Measurements from ENCODE around the gene COMMD1. TPM values are rescaled to one million over a fixed set of nuclear protein-coding genes. Genes with fewer than 3 reads are reported as not detected.

The COMMD1 gene
- total RNA-seq, 1 experiment from 2014 or later, result 31.7 TPM

DNA sequence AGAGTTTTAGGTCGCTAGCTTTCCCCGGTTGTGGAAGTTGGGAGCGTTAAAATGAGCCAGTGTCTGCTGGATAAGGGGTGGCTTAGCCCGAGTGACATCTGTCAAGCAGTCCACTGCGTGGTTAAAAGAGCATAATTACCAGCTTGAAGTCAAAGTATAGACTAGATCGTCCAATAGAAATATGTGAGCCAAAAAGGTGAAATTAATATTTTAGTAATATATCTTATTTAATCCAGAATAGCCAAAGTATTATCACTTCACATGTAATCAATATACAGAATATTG is 654 bp downstream of the COMMD1 start:
- no peaks in the 10 kb centered on the region for H3F3A ChIP-seq (ENCODE audit: low read length, unreplicated experiment)
- H3K9me3 ChIP-seq (ENCODE audit: low read length), result no peaks in the 10 kb centered on the region
- H3K79me2 ChIP-seq (ENCODE audit: low read length), result peaks cover 16% of the 10 kb centered on the region
- ChIA-PET POLR2A (ENCODE audit: unreplicated experiment) (no interaction called here), CTCF (no interaction called here)
- BruUV-seq (replicated peaks), result no TSS peak
- H3K4me1 ChIP-seq (ENCODE audit: insufficient read depth, low read length), result peaks cover 13% of the 10 kb centered on the region
- DNase-seq (no peak), ATAC-seq (peak; percentile 39)
- intact Hi-C loops (cut with micrococcal nuclease), result no loop called here
- no peaks in the 10 kb centered on the region for H3K9me2 ChIP-seq (replicated peaks; ENCODE audit: low read length)
- no peaks in the 10 kb centered on the region for H3K36me3 ChIP-seq (ENCODE audit: low read depth, low read length)
- TF ChIP-seq, protein P1, sequence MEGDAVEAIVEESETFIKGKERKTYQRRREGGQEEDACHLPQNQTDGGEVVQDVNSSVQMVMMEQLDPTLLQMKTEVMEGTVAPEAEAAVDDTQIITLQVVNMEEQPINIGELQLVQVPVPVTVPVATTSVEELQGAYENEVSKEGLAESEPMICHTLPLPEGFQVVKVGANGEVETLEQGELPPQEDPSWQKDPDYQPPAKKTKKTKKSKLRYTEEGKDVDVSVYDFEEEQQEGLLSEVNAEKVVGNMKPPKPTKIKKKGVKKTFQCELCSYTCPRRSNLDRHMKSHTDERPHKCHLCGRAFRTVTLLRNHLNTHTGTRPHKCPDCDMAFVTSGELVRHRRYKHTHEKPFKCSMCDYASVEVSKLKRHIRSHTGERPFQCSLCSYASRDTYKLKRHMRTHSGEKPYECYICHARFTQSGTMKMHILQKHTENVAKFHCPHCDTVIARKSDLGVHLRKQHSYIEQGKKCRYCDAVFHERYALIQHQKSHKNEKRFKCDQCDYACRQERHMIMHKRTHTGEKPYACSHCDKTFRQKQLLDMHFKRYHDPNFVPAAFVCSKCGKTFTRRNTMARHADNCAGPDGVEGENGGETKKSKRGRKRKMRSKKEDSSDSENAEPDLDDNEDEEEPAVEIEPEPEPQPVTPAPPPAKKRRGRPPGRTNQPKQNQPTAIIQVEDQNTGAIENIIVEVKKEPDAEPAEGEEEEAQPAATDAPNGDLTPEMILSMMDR (conservative IDR thresholded peaks at IDR 0.05; ENCODE audit: low read depth, low read length), result no peak
- TF ChIP-seq EZH2phosphoT487 (IDR thresholded peaks at IDR 0.05; ENCODE audit: borderline replicate concordance, low read length), result no peak
- no peak for TF ChIP-seq EZH2 (IDR thresholded peaks at IDR 0.05; ENCODE audit: low read length, unreplicated experiment)
- peak overlapping the region; percentile 89 for H3K9ac ChIP-seq (ENCODE audit: low read length)
- H3K4me3 ChIP-seq (ENCODE audit: low read length), result peak overlapping the region; percentile 99
- peak overlapping the region; percentile 97 for H2AFZ ChIP-seq (ENCODE audit: low read length)
- H3K27ac ChIP-seq (ENCODE audit: low read length), result no peak overlapping the region
- no peaks in the 10 kb centered on the region for H4K20me1 ChIP-seq (ENCODE audit: low read length)
- no peaks in the 10 kb centered on the region for H3K27me3 ChIP-seq (ENCODE audit: low read length)
- peak overlapping the region; percentile 92 for H3K4me2 ChIP-seq (ENCODE audit: low read length)

- BruUV-seq (replicated peaks), result no TSS peak
These were observed 3.6 kb downstream of the COMMD1 start for GRCh38 chr2:61909116-61909515.

DNA sequence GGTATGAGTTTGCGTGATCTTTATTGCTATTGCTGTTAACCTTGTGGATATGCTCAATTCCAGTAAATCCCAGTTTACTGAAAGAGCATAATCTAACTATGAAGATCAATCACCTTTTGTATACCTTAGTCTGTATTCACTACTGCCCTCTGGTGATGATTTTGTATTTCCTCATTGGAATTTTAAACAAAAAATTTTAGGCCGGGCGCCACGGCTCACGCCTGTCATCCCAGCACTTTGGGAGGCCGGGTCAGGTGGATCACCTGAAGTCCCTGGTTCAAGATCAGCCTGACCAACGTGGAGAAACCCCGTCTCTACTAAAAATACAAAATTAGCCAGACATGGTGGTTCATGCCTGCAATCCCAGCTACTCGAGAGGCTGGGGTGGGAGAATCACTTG is 5.1 kb downstream of the COMMD1 start:
- no peak for TF ChIP-seq EZH2phosphoT487 (IDR thresholded peaks at IDR 0.05; ENCODE audit: borderline replicate concordance, low read length)
- TF ChIP-seq, protein P1 (conservative IDR thresholded peaks at IDR 0.05; ENCODE audit: low read depth, low read length), result peak; percentile 56
- Histone ChIP-seq H2AFZ (ENCODE audit: low read length) (no peak overlapping the region), H3K4me2 (ENCODE audit: low read length) (no peak overlapping the region), H3K36me3 (ENCODE audit: low read depth, low read length) (no peaks in the 10 kb centered on the region), H3K4me1 (ENCODE audit: insufficient read depth, low read length) (peaks cover 6% of the 10 kb centered on the region; the same call in 1 of the 2 replicates), H3K27ac (ENCODE audit: low read length) (no peak overlapping the region), H4K20me1 (ENCODE audit: low read length) (no peaks in the 10 kb centered on the region), H3K9me2 (replicated peaks; ENCODE audit: low read length) (no peaks in the 10 kb centered on the region), H3K9me3 (ENCODE audit: low read length) (no peaks in the 10 kb centered on the region), H3K4me3 (ENCODE audit: low read length) (no peak overlapping the region), H3K27me3 (ENCODE audit: low read length) (no peaks in the 10 kb centered on the region), H3F3A (ENCODE audit: low read length, unreplicated experiment) (no peaks in the 10 kb centered on the region), H3K9ac (ENCODE audit: low read length) (no peak overlapping the region), H3K79me2 (ENCODE audit: low read length) (peaks cover 15% of the 10 kb centered on the region)
- POLR2A ChIA-PET (ENCODE audit: unreplicated experiment), result no interaction called here
- DNase-seq, result peak; percentile 57
- no TSS peak for BruUV-seq (replicated peaks)
- ATAC-seq, result no peak
- intact Hi-C loops (cut with micrococcal nuclease), result loop anchor here (10.0 kb wide), 1 partner anchor 284 kb away; the partner anchor contains the start of gene B3GNT2
- CTCF ChIA-PET, result no interaction called here

More at GRCh38 chr2:61909116-61909515, 3.6 kb downstream of the COMMD1 start:
- H3K36me3 ChIP-seq (ENCODE audit: low read depth, low read length), result no peaks in the 10 kb centered on the region
- H3K79me2 ChIP-seq (ENCODE audit: low read length), result peaks cover 16% of the 10 kb centered on the region
- no peak overlapping the region for H3K4me3 ChIP-seq (ENCODE audit: low read length)
- H3K4me2 ChIP-seq (ENCODE audit: low read length), result no peak overlapping the region
- intact Hi-C loops (cut with micrococcal nuclease), result no loop called here
- no peak overlapping the region for H3K9ac ChIP-seq (ENCODE audit: low read length)
- TF ChIP-seq, protein P1 (conservative IDR thresholded peaks at IDR 0.05; ENCODE audit: low read depth, low read length), result no peak
- TF ChIP-seq EZH2phosphoT487 (IDR thresholded peaks at IDR 0.05; ENCODE audit: borderline replicate concordance, low read length), result no peak
- TF ChIP-seq EZH2 (IDR thresholded peaks at IDR 0.05; ENCODE audit: low read length, unreplicated experiment), result no peak
- no peaks in the 10 kb centered on the region for H3K9me2 ChIP-seq (replicated peaks; ENCODE audit: low read length)
- DNase-seq (no peak), ATAC-seq (no peak)
- H3K4me1 ChIP-seq (ENCODE audit: insufficient read depth, low read length), result peaks cover 13% of the 10 kb centered on the region
- CTCF ChIA-PET, result no interaction called here
- no peak overlapping the region for H3K27ac ChIP-seq (ENCODE audit: low read length)
- H3K9me3 ChIP-seq (ENCODE audit: low read length), result no peaks in the 10 kb centered on the region
- POLR2A ChIA-PET (ENCODE audit: unreplicated experiment), result no interaction called here
- H2AFZ ChIP-seq (ENCODE audit: low read length), result no peak overlapping the region
- H4K20me1 ChIP-seq (ENCODE audit: low read length), result no peaks in the 10 kb centered on the region
- no peaks in the 10 kb centered on the region for H3K27me3 ChIP-seq (ENCODE audit: low read length)
- H3F3A ChIP-seq (ENCODE audit: low read length, unreplicated experiment), result no peaks in the 10 kb centered on the region

Data from PC-3 (cell line).